T47D (cell line): ENCODE results near the gene LCLAT1.

ENCODE experiments used
- DNase-seq, 2 experiments: peaks; one replicate each; pipeline versions ENCODE4 v3.0.0 to v3.0.0-alpha.2; 2011 to 2012; ENCODE audit warnings: low read depth in 1 of 2, low spot score in 1 of 2
- JUND ChIP-seq: IDR thresholded peaks from 2 replicates; pipeline ENCODE4 v1.6.1; 2012; ENCODE audit warnings: low read depth
- in situ Hi-C: cut with HindIII; loops from 2 replicates; pipeline ENCODE4 v1.10.0; 2016; ENCODE audit warnings: low sequenced_read_pairs, low pct_unique_long_range_greater_than_20kb

The LCLAT1 gene

DNA sequence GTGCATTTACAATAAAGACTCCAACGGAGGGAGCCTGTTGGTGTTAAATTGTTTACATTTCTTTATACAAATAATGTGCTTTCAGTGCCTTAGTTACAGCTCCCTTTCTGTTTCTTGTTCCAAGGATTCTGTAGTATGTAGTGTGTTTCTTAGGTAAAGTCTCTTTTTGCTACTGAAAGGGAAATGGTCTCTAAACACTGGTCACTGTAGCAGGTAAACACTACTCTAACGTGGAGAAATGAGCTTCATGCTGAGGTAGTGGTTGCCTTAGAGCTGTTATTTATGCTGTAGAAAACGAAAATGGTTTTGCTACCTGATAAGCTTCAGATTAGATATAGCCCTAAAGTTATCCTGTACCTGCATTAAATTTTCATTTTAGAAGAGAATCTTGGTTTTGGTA lies 196.6 kb downstream of the LCLAT1 start:
- no peak for DNase-seq
- TF ChIP-seq JUND = no peak
- in situ Hi-C loops = no loop called here

DNA sequence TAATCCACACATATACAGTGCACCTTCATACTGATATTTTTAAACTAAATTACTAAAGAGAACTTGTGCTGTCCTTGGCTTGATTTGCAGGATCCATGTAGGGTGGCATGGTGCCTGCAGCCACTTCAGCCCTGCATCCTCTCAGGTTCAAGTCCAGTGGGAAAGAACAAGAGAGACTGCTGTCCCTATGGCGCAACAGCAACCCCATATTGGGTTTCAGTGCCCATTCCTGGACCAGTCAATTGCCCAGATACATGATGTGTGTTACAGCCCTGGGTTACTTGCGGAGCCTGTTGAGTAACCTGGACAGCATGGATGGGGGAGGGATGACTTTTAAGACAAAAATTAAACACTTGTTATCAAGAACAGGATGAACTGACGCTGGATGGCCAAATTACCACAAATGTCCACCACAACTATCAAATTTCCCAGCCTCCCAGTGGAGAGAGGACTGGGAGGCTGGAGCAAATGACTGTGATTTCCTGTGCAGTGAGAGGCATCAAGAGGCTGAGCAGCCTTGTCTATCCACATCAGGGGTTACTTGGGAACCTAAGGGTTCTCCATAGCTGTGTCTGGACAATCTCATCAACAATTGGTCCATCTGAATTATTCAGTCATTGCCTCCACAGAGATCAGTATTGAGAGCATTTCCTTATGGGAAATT lies 198.2 kb downstream of the LCLAT1 start:
- no peak for TF ChIP-seq JUND
- in situ Hi-C loops = no loop called here
- no peak for DNase-seq

- peak in 1 of 2 experiments; percentile 8 for DNase-seq
- in situ Hi-C loops = no loop called here
These were observed 198.7 kb downstream of the LCLAT1 start for GRCh38 chr2:30645745-30646119.

GRCh38 chr2:30647752-30648457 lies 200.9 kb downstream of the LCLAT1 start:
- TF ChIP-seq JUND = no peak
- in situ Hi-C loops = no loop called here
- no peak for DNase-seq

More at GRCh38 chr2:30645745-30646119, 198.7 kb downstream of the LCLAT1 start:
- TF ChIP-seq JUND = no peak

DNA sequence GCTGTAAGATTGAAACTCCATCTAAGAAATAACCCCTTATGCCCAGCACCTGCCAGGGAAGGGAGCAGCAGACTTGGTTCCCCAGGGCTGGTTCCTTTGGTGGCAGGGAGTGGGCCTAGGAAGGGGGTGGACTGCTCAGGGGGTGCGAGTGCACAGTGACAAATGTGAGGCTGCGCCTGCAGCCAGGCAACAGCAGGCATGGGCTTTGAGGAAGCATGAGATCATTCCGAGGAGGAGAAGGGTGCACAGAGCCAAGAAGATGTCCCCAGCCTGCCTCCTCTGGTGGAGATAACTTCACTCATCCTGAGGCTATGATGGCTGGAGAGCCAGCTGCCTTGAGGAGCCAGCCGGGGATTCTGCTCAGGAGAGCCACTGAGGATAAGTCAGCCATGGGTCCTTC lies 202.2 kb downstream of the LCLAT1 start:
- DNase-seq = no peak

DNA sequence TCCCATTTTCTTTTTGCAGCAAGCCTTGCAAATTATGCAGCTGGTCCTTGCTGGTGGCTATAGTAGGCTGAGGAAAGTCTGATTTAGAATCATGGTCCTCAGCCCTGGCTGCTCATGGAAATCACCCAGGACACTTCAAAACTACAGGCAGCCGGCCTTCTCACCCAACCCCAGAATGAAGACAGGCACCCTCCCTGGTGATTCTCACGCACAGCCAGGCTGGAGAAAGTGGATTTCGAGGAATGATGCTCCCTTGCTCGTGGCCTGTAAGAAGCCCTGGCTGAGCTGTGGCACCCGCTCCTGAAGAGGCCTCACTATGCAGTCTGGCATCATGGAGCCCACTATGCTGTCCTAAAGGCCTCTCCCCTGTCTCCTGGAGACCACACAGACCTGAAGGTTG lies 202.8 kb downstream of the LCLAT1 start:
- in situ Hi-C loops = no loop called here

More for the DNA sequence above, 202.2 kb downstream of the LCLAT1 start:
- in situ Hi-C loops = no loop called here
- no peak for TF ChIP-seq JUND

GRCh38 chr2:30652271-30652915 lies 205.3 kb downstream of the LCLAT1 start:
- DNase-seq = no peak
- in situ Hi-C loops = no loop called here
- TF ChIP-seq JUND = no peak

More for the DNA sequence above, 202.8 kb downstream of the LCLAT1 start:
- DNase-seq = no peak
- TF ChIP-seq JUND = no peak

- in situ Hi-C loops = no loop called here
- no peak for TF ChIP-seq JUND
- DNase-seq = no peak
These were observed 206.8 kb downstream of the LCLAT1 start for GRCh38 chr2:30653847-30654246.

DNA sequence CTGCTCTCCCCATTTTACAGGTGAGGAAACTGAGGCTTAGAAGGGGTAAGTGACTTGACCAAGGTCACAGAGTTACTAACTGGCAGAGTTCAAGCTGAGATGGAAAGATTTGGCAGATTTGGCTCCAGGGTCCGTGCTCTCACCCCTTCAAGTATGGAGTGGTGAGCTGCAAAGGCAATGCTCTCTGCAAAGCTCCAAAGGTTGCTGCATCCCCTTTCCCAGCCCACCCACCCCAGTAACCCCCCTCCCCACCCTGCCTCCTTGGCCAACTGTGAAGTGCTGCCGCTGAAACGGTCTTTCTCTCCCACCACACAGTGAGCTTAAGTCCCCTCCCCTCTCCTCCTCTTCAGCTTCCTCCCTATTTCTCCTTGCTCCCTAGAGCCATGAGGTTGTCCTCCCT lies 207.4 kb downstream of the LCLAT1 start:
- no peak for TF ChIP-seq JUND
- DNase-seq = no peak
- in situ Hi-C loops = no loop called here

- no peak for TF ChIP-seq JUND
- in situ Hi-C loops = no loop called here
- no peak for DNase-seq
These were observed 208.2 kb downstream of the LCLAT1 start for GRCh38 chr2:30655211-30655610.

- in situ Hi-C loops = no loop called here
- no peak for DNase-seq
- TF ChIP-seq JUND = no peak
These were observed 208.6 kb downstream of the LCLAT1 start for GRCh38 chr2:30655660-30656059.

- in situ Hi-C loops = no loop called here
- DNase-seq = no peak
- TF ChIP-seq JUND = no peak
These were observed 209.0 kb downstream of the LCLAT1 start for GRCh38 chr2:30656079-30656478.
